ENCODE results near the gene FAM174A. TPM values are rescaled to one million over a fixed set of nuclear protein-coding genes. Genes with fewer than 3 reads are reported as not detected.

Gene FAM174A
- total and polyA plus RNA-seq, 9 of the 15 experiments (the other 6 are each of a cell fraction or from before 2014, with no cell fraction given): 0.14 to 2.9 (median 1.2) TPM

DNA sequence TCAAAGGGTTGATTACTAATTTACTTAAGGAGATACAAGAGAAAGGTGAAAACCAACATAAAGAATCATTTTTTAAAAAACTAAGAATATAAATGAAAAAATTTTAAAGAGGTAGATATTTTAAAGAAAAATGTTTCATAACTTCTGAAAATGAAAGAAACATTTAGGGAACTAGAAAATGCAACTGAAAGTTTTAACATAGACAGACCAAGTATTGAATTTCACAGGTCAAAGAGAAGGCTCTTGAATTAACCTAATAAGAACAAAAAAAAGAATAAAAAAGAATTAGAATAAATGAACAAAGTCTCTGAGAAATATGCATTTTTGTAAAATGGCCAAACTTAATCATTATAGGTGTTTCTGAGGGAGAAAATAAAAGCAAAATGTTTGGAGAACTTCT is 16.1 kb upstream of the FAM174A start (continued):
- TF ChIP-seq ZBTB40 (IDR thresholded peaks at IDR 0.05): no peak
- TF ChIP-seq ZBTB40 (CRISPR knock-in tag; IDR thresholded peaks at IDR 0.05): no peak
- TF ChIP-seq MYBL2 (IDR thresholded peaks at IDR 0.05; ENCODE audit: low read depth): no peak
- TF ChIP-seq MYBL2 (CRISPR knock-in tag; IDR thresholded peaks at IDR 0.05; ENCODE audit: borderline replicate concordance): no peak
- TF ChIP-seq GTF2F1 (IDR thresholded peaks at IDR 0.05; ENCODE audit: low read depth, low read length): no peak
- TF ChIP-seq GABPB1 (CRISPR knock-in tag; IDR thresholded peaks at IDR 0.05): no peak
- TF ChIP-seq NCOA1 (IDR thresholded peaks at IDR 0.05; ENCODE audit: low read depth): no peak
- TF ChIP-seq ZC3H4 (CRISPR knock-in tag; IDR thresholded peaks at IDR 0.05; ENCODE audit: borderline replicate concordance): no peak
